Neutrophil (primary cell): ENCODE results near the gene ESPNL.
"Not testable (repeated sequence)": the region's sequence is repeated elsewhere in the genome, so short reads cannot be mapped to it uniquely, and the experiment has no call there.

Experiments used
- H3K27ac ChIP-seq: fragments of 200-600 bp; sonication (generic); 2 replicates; pipeline ENCODE4 v1.5.1; 2016; ENCODE audit warnings: mild to moderate bottlenecking, moderate library complexity
- H3K27me3 ChIP-seq: fragments of 200-600 bp; sonication (generic); 2 replicates; pipeline ENCODE4 v1.6.0; 2016; ENCODE audit warnings: mild to moderate bottlenecking
- H3K36me3 ChIP-seq: fragments of 200-600 bp; sonication (generic); 2 replicates; pipeline ENCODE4 v1.5.1; 2017
- H3K4me1 ChIP-seq, 2 experiments: fragments of 200-600 bp in 1 of 2; sonication (generic) in 1 of 2; 1 replicate in 1 of 2; 2 replicates in 1 of 2; pipeline versions ENCODE4 v1.5.1 to v1.6.1; 2013 to 2016; ENCODE audit warnings: low read depth in 1 of 2, low read length in 1 of 2, mild to moderate bottlenecking in 1 of 2, moderate library complexity in 1 of 2; ENCODE audit not compliant: control insufficient read depth in 1 of 2, insufficient read depth in 1 of 2
- H3K4me3 ChIP-seq, 2 experiments: fragments of 200-600 bp in 1 of 2; sonication (generic) in 1 of 2; 1 replicate in 1 of 2; 2 replicates in 1 of 2; pipeline ENCODE4 v1.5.1; 2013 to 2016; ENCODE audit warnings: low read depth in 1 of 2, low read length in 1 of 2, mild to moderate bottlenecking in 1 of 2, moderate library complexity in 1 of 2
- H3K9me3 ChIP-seq: fragments of 200-600 bp; sonication (generic); 2 replicates; pipeline ENCODE4 v1.5.1; 2016
- TF ChIP-seq, protein P1 (sequence below): fragments of 200-600 bp; sonication (generic); IDR thresholded peaks from 2 replicates; pipeline ENCODE4 v1.5.1; 2016; ENCODE audit warnings: antibody characterized with exemption

Gene ESPNL

DNA sequence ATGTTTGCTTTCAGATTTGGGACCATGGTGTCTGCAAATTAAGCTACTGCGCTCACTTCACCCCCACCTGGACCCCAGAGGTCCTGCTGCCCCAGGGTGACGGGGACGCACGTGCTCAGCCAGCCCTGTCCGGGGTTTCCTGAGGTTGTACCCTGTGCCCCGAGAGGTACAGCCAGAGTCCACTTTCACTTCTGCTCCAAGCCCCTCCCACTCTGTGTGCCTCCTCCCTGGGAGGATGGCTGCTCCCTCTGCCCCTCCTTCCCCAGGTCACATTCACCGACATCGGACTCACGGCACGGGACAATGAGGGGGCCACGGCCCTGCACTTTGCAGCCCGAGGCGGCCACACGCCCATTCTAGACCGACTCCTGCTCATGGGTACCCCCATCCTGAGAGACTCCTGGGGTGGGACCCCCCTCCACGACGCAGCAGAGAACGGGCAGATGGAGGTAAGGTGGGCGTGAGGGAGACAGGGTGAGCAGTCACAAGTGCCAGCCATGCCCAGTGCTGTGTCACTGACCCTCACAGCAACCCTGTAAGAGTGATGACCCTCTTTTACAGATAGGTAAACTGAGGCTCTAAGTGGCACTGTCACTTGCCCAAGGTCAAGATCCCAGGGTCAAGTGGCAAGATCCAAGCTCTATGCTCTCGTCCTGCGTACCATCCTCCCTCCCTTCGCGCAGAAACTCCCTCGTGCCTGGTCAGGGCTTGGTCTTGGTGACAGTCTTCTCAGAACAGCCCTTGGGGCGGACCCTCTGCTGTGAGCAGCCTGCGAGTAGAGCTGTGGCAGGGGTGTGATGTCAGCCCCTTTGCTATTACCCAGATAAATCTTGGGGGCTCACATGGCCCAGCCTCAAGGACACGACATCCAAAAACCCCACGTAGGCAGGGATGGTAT lies 7.6 kb downstream of the ESPNL start:
- no peak overlapping the region for H3K27ac ChIP-seq
- H3K9me3 ChIP-seq, result no peaks in the 10 kb centered on the region
- H3K36me3 ChIP-seq, result no peaks in the 10 kb centered on the region
- TF ChIP-seq, protein P1, sequence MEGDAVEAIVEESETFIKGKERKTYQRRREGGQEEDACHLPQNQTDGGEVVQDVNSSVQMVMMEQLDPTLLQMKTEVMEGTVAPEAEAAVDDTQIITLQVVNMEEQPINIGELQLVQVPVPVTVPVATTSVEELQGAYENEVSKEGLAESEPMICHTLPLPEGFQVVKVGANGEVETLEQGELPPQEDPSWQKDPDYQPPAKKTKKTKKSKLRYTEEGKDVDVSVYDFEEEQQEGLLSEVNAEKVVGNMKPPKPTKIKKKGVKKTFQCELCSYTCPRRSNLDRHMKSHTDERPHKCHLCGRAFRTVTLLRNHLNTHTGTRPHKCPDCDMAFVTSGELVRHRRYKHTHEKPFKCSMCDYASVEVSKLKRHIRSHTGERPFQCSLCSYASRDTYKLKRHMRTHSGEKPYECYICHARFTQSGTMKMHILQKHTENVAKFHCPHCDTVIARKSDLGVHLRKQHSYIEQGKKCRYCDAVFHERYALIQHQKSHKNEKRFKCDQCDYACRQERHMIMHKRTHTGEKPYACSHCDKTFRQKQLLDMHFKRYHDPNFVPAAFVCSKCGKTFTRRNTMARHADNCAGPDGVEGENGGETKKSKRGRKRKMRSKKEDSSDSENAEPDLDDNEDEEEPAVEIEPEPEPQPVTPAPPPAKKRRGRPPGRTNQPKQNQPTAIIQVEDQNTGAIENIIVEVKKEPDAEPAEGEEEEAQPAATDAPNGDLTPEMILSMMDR, result no peak
- H3K4me1 ChIP-seq, result no peaks in the 10 kb centered on the region
- no peak overlapping the region for H3K4me3 ChIP-seq
- H3K27me3 ChIP-seq, result no peaks in the 10 kb centered on the region

DNA sequence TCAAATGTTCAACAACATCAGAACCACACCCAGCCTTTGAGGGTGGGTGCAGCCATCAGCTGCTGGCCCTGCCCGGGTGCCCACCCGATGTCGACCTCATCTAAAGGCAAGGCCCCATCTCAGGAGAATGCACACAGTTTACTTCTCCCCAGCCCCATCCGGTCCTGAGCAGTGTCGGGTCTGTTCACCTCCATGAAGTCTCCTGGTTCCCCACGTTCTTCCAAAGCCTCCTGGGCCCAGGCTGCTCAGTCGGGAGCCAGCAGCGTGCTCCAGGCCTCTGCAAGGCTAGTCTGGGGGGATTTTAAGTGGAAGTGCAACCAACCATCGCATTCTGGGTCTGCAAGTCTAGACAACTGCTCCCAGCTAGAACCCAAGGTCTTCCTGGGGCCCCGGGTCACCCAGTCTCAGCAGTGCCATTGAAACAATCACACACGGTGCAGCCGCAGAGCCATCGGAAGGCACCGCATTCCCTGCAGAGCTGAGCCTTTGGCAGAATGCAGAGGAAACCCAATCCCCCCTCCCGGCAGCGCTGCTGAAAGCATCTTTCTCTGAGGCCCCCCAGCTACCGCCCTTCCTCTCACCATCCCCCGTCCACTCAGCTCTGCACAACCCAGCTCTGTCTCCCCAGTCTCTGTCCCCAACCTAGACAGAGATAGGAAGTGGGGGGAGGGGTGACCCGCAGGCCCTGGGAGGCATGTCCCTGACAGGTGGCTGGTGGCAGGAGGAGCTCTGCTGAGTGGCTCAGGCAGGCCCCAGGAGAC lies 8.5 kb downstream of the ESPNL start:
- Histone ChIP-seq H3K9me3 (no peaks in the 10 kb centered on the region), H3K27ac (no peak overlapping the region), H3K4me1 (no peaks in the 10 kb centered on the region), H3K36me3 (no peaks in the 10 kb centered on the region), H3K4me3 (no peak overlapping the region), H3K27me3 (no peaks in the 10 kb centered on the region)
- TF ChIP-seq, protein P1, result no peak

GRCh38 chr2:238113611-238114010 lies 13.5 kb downstream of the ESPNL start:
- Histone ChIP-seq H3K27me3 (peaks cover 13% of the 10 kb centered on the region), H3K9me3 (no peaks in the 10 kb centered on the region), H3K4me1 (no peaks in the 10 kb centered on the region), H3K27ac (no peak overlapping the region), H3K36me3 (no peaks in the 10 kb centered on the region), H3K4me3 (no peak overlapping the region)
- TF ChIP-seq, protein P1, result no peak

- Histone ChIP-seq H3K27me3 (peaks cover 20% of the 10 kb centered on the region), H3K9me3 (no peaks in the 10 kb centered on the region), H3K27ac (no peak overlapping the region), H3K4me1 (no peaks in the 10 kb centered on the region), H3K4me3 (no peak overlapping the region), H3K36me3 (no peaks in the 10 kb centered on the region)
- TF ChIP-seq, protein P1, result no peak
Observed at GRCh38 chr2:238114331-238114841, 14.2 kb downstream of the ESPNL start.

GRCh38 chr2:238114851-238115660 lies 14.9 kb downstream of the ESPNL start:
- H3K4me1 ChIP-seq, result no peaks in the 10 kb centered on the region
- peaks cover 27% of the 10 kb centered on the region for H3K27me3 ChIP-seq
- H3K27ac ChIP-seq, result no peak overlapping the region
- H3K36me3 ChIP-seq, result no peaks in the 10 kb centered on the region
- H3K9me3 ChIP-seq, result no peaks in the 10 kb centered on the region
- H3K4me3 ChIP-seq, result no peak overlapping the region
- TF ChIP-seq, protein P1, result no peak

DNA sequence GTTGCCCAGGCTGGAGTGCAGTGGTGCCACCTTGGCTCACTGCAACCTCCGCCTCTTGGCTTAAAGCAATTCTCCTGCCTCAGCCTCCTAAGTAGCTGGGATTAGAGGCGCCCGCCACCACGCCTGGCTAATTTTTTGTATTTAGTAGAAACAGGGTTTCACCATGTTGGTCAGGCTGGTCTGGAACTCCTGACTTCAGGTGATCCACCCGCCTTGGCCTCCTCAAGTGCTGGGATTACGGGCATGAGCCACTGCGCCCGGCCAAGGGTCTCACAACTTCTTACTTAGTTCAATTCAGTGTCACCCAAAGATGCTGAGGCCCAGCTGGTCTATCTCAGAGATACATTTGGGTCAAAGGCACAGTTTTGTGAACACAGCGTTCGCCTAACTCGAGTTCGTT lies 15.6 kb downstream of the ESPNL start:
- peaks cover 34% of the 10 kb centered on the region for H3K27me3 ChIP-seq
- not testable (repeated sequence) for H3K9me3 ChIP-seq, H3K4me1 ChIP-seq, H3K27ac ChIP-seq, H3K36me3 ChIP-seq, H3K4me3 ChIP-seq
